Common myeloid progenitor, CD34-positive (primary cell): ENCODE measurements around the gene KRTCAP3. TPM values are rescaled to one million over a fixed set of nuclear protein-coding genes. Genes with fewer than 3 reads are reported as not detected.

Experiments
- CTCF ChIA-PET: fragments of 350-600 bp; sonication (Branson Sonifier 250); formaldehyde crosslinking; loops from one replicate; lab custom pipeline; 2021; ENCODE audit warnings: antibody characterized with exemption; lab: Charles Lee
- POLR2A ChIA-PET: fragments of 350-600 bp; sonication (Branson Sonifier 250); formaldehyde crosslinking; loops from one replicate; lab custom pipeline; 2021; ENCODE audit warnings: antibody characterized with exemption; lab: Charles Lee
- DNase-seq, 3 donors: peaks; one replicate each; pipeline versions ENCODE4 v3.0.0 to v3.0.0-alpha.2; 2013
- H3K27ac ChIP-seq, 2 experiments: 1 replicate in 1 of 2; 2 replicates in 1 of 2; pipeline ENCODE4 v1.7.0; 2013; ENCODE audit warnings: inconsistent platforms in 2 of 2, low read length in 2 of 2, mild to moderate bottlenecking in 2 of 2, low read depth in 1 of 2, moderate library complexity in 1 of 2; ENCODE audit not compliant: severe bottlenecking in 2 of 2, insufficient read depth in 1 of 2, poor library complexity in 1 of 2
- H3K27me3 ChIP-seq, 5 experiments: replicated peaks in 2 of 5; 1 replicate in 3 of 5; 2 replicates in 2 of 5; pipeline versions ENCODE4 v1.6.1 to v1.7.0; 2013; ENCODE audit warnings: low read length in 4 of 5, mild to moderate bottlenecking in 2 of 5, moderate library complexity in 2 of 5, inconsistent platforms in 1 of 5; ENCODE audit not compliant: insufficient read depth in 5 of 5, control insufficient read depth in 4 of 5
- H3K36me3 ChIP-seq, 4 experiments: 1 replicate in 2 of 4; 2 replicates in 2 of 4; pipeline versions ENCODE4 v1.6.1 to v1.7.0; 2013; ENCODE audit warnings: low read length in 3 of 4, control low read depth in 1 of 4, mild to moderate bottlenecking in 1 of 4; ENCODE audit not compliant: control insufficient read depth in 4 of 4, insufficient read depth in 4 of 4
- H3K4me1 ChIP-seq, 4 experiments: 1 replicate in 3 of 4; 2 replicates in 1 of 4; pipeline versions ENCODE4 v1.6.1 to v1.7.1; 2013; ENCODE audit warnings: low read length in 3 of 4, mild to moderate bottlenecking in 3 of 4, control low read depth in 1 of 4, inconsistent platforms in 1 of 4, moderate library complexity in 1 of 4; ENCODE audit not compliant: control insufficient read depth in 4 of 4, insufficient read depth in 4 of 4; ENCODE audit errors: control extremely low read depth in 1 of 4
- H3K4me3 ChIP-seq, 7 experiments: 1 replicate in 4 of 7; 2 replicates in 3 of 7; pipeline versions ENCODE4 v1.5.1 to v1.7.0; 2013; ENCODE audit warnings: mild to moderate bottlenecking in 7 of 7, low read length in 6 of 7, moderate library complexity in 6 of 7, inconsistent platforms in 2 of 7, low read depth in 2 of 7, control low read depth in 1 of 7; ENCODE audit not compliant: insufficient read depth in 4 of 7, control insufficient read depth in 1 of 7; ENCODE audit errors: extremely low read depth in 1 of 7
- H3K9me3 ChIP-seq, 5 experiments: 1 replicate in 4 of 5; 2 replicates in 1 of 5; pipeline versions ENCODE4 v1.6.1 to v1.7.1; 2013; ENCODE audit warnings: low read length in 4 of 5, mild to moderate bottlenecking in 2 of 5, inconsistent platforms in 1 of 5, low read depth in 1 of 5, moderate library complexity in 1 of 5; ENCODE audit not compliant: control insufficient read depth in 4 of 5, insufficient read depth in 2 of 5; ENCODE audit errors: control extremely low read depth in 1 of 5
- WGBS: methylation state at CpG from one replicate; pipeline ENCODE4 v1.1.5; 2013; ENCODE audit not compliant: insufficient coverage; 5-methylcytosine and 5-hydroxymethylcytosine counted together
- polyA plus RNA-seq: library from polyadenylated mRNA; unstranded; fragments of 120-200 nt; gene quantifications from one replicate; pipeline ENCODE4 v1.2.1, GENCODE V29; 2013

The KRTCAP3 gene, protein sequence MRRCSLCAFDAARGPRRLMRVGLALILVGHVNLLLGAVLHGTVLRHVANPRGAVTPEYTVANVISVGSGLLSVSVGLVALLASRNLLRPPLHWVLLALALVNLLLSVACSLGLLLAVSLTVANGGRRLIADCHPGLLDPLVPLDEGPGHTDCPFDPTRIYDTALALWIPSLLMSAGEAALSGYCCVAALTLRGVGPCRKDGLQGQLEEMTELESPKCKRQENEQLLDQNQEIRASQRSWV
- polyA plus RNA-seq, result 2.9 TPM

GRCh38 chr2:27441958-27442919 lies at the start of gene KRTCAP3:
Gene KRTCAP3 (plus strand): TSS chr2:27442381. CDS start chr2:27442413, 32 bp downstream.
- H3K36me3 ChIP-seq, result peaks cover 14 to 69% (median 56%) of the 10 kb centered on the region in 4 experiments
- POLR2A ChIA-PET, result no interaction called here
- CTCF ChIA-PET, result interaction anchor here (0.7 to 1.5 kb wide), 2 partner anchors 11 to 20 kb away, joined by 3 to 5 read pairs; no protein-coding TSS in a partner anchor
- no peaks in the 10 kb centered on the region for H3K9me3 ChIP-seq
- 70% methylated on average over 61 of the region's 80 CpGs for WGBS
- peak within 1 kb of the TSS in 2 of 7 experiments; percentile 8 to 23 for H3K4me3 ChIP-seq
- H3K27me3 ChIP-seq, result no peaks in the 10 kb centered on the region
- peaks cover 0 to 9% (median 3%) of the 10 kb centered on the region in 4 experiments for H3K4me1 ChIP-seq
- peak in 2 of 3 donors; percentile 45 to 52 for DNase-seq
- no peak within 1 kb of the TSS for H3K27ac ChIP-seq

DNA sequence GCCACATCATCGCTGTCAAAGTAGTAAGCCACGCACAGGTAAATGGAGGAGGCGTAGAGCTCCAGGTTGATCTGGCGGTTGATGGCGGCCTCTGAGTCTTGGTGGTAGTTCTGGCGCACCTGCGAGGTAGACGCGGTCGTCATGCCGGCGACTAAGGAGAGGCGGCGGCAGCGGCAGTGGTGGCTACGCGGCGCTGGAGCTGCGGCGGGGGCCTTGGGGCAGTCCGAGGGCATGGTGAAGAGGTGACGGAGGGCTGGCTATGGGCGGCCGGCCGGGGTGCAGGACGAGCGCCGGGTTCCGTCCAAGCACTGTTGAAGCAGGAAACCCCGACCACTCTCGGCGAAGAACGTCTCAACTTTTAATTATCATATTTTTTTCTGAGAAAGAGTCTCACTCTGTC lies 49.0 kb upstream of the KRTCAP3 start:
- over 99% methylated on average over 18 of the region's 33 CpGs for WGBS
- DNase-seq, result no peak
- no peaks in the 10 kb centered on the region for H3K4me1 ChIP-seq
- ChIA-PET POLR2A (interaction anchor here (0.6 kb wide), 1 partner anchor 648 kb away, joined by 4 read pairs; no protein-coding TSS in a partner anchor), CTCF (no interaction called here)
- no peaks in the 10 kb centered on the region for H3K27me3 ChIP-seq
- no peak overlapping the region for H3K27ac ChIP-seq
- no peak overlapping the region for H3K4me3 ChIP-seq
- H3K9me3 ChIP-seq, result no peaks in the 10 kb centered on the region
- H3K36me3 ChIP-seq, result peaks cover 0 to 12% (median 8%) of the 10 kb centered on the region in 4 experiments

- Histone ChIP-seq H3K4me3 (no peak overlapping the region), H3K36me3 (peaks cover 0 to 17% (median 3%) of the 10 kb centered on the region in 4 experiments), H3K9me3 (no peaks in the 10 kb centered on the region), H3K4me1 (no peaks in the 10 kb centered on the region), H3K27ac (no peak overlapping the region), H3K27me3 (no peaks in the 10 kb centered on the region)
- 100% methylated on average over 1 of the region's 5 CpGs for WGBS
- ChIA-PET POLR2A (no interaction called here), CTCF (interaction anchor here (0.6 kb wide), 1 partner anchor 173 kb away, joined by 3 read pairs; no protein-coding TSS in a partner anchor)
- DNase-seq, result no peak
Measured at GRCh38 chr2:27398962-27399361, 43.2 kb upstream of the KRTCAP3 start.

GRCh38 chr2:27400348-27401135 lies 41.6 kb upstream of the KRTCAP3 start:
- ChIA-PET CTCF (interaction anchor here (1.5 to 1.6 kb wide), 2 partner anchors 9 to 15 kb away, joined by 3 to 5 read pairs; no protein-coding TSS in a partner anchor), POLR2A (no interaction called here)
- no CpG with 5 or more reads among the region's 2 CpGs for WGBS
- no peak overlapping the region for H3K4me3 ChIP-seq
- no peaks in the 10 kb centered on the region for H3K9me3 ChIP-seq
- H3K27ac ChIP-seq, result no peak overlapping the region
- peaks cover 0 to 25% (median 5%) of the 10 kb centered on the region in 4 experiments for H3K36me3 ChIP-seq
- DNase-seq, result no peak
- H3K27me3 ChIP-seq, result no peaks in the 10 kb centered on the region
- H3K4me1 ChIP-seq, result no peaks in the 10 kb centered on the region

DNA sequence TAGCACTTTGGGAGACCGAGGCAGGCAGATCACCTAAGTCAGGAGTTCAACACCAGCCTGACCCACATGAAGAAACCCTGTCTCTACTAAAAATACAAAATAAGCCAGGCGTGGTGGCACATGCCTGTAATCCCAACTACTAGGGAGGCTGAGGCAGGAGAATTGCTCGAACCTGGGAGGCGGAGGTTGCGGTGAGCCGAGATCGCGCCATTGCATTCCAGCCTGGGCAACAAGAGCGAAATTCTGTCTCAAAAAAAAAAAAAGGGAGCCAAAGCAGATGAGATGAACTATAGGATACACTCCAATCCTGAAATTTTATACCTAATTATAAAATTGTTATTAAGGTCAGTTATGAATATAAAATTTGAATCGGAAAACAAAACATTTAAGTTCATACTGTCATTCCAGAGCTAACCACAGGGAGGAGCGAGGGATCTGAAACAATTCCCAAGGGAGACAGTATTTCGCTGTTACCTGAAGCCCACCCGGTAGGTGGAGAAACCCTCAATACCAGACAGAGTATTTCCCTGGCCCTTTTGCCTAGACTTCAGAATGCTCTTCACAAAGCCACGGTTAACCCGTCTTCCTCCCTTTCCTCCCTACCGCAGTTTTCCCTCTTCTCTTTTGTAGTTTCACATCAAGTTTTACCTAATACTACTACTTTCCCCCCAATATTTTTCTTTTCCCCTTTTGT lies 34.2 kb upstream of the KRTCAP3 start:
- Histone ChIP-seq H3K36me3 (peaks cover 0 to 14% (median 2%) of the 10 kb centered on the region in 4 experiments), H3K9me3 (no peaks in the 10 kb centered on the region), H3K27ac (peak overlapping the region; percentile 70 to 90), H3K27me3 (no peaks in the 10 kb centered on the region), H3K4me1 (peaks cover 13 to 18% (median 15%) of the 10 kb centered on the region in 4 experiments), H3K4me3 (peak overlapping the region in 6 of 7 experiments; percentile 82 to 97 (median 92))
- 56% methylated on average over 9 of the region's 16 CpGs for WGBS
- POLR2A ChIA-PET, result no interaction called here
- CTCF ChIA-PET, result interaction anchor here (1.0 to 4.2 kb wide), 5 partner anchors 14 to 52 kb away, joined by 3 to 45 read pairs (median 4); partner anchors contain the start of genes GTF3C2 and NRBP1
- DNase-seq, result peak; percentile 31 to 47 (median 34)
